Esophagus muscularis mucosa (tissue), 4 donors: Measurements from ENCODE around the gene DIP2C. TPM values are rescaled to one million over a fixed set of nuclear protein-coding genes. Genes with fewer than 3 reads are reported as not detected.

Experiments
- DNase-seq: peaks from one replicate; pipeline ENCODE4 v3.0.0-alpha.2; 2017; ENCODE audit errors: extremely low spot score
- H3K27ac ChIP-seq, 4 donors: fragments of 200-600 bp; sonication (generic); replicated peaks in 1 of 4; 1 replicate in 3 of 4; 2 replicates in 1 of 4; pipeline ENCODE4 v1.5.1; 2016 to 2019; ENCODE audit warnings: mild to moderate bottlenecking in 1 of 4
- H3K27me3 ChIP-seq, 4 donors: fragments of 200-600 bp; sonication (generic); one replicate each; pipeline versions ENCODE4 v1.5.1 to v1.6.0; 2016 to 2019
- H3K36me3 ChIP-seq, 4 donors: fragments of 200-600 bp; sonication (generic); one replicate each; pipeline ENCODE4 v1.5.1; 2016 to 2019
- H3K4me1 ChIP-seq, 4 donors: fragments of 200-600 bp; sonication (generic); one replicate each; pipeline ENCODE4 v1.5.1; 2016 to 2019
- H3K4me3 ChIP-seq, 4 donors: fragments of 200-600 bp; sonication (generic); 1 replicate in 2 of 4; 2 replicates in 2 of 4; pipeline ENCODE4 v1.5.1; 2016 to 2019; ENCODE audit warnings: mild to moderate bottlenecking in 4 of 4, moderate library complexity in 1 of 4
- H3K9me3 ChIP-seq, 4 donors: fragments of 200-600 bp; sonication (generic); 1 replicate in 3 of 4; 2 replicates in 1 of 4; pipeline ENCODE4 v1.5.1; 2016 to 2019
- CTCF ChIP-seq, 3 experiments: fragments of 200-600 bp in 2 of 3; fragments of 450-650 bp in 1 of 3; sonication (generic) in 2 of 3; IDR thresholded peaks; one replicate each; pipeline ENCODE4 v1.5.1; 2017 to 2019; ENCODE audit warnings: antibody characterized with exemption in 3 of 3, mild to moderate bottlenecking in 2 of 3, moderate library complexity in 1 of 3
- EP300 ChIP-seq: sonication (generic); formaldehyde crosslinking; IDR thresholded peaks from one replicate; pipeline ENCODE4 v1.6.1; 2017; ENCODE audit warnings: antibody characterized with exemption
- POLR2A ChIP-seq: fragments of 450-650 bp; IDR thresholded peaks from one replicate; pipeline ENCODE4 v1.6.1; 2017; ENCODE audit warnings: antibody characterized with exemption, moderate library complexity, mild to moderate bottlenecking, low read depth
- POLR2AphosphoS5 ChIP-seq, 2 donors: sonication (generic); formaldehyde crosslinking; IDR thresholded peaks; one replicate each; pipeline ENCODE4 v1.6.1; 2017; ENCODE audit warnings: antibody characterized with exemption in 2 of 2
- WGBS: methylation state at CpG from one replicate; pipeline ENCODE4 v1.1.5; 2018; 5-methylcytosine and 5-hydroxymethylcytosine counted together
- intact Hi-C: fragments of 100-400 bp; cut with DNase I; formaldehyde crosslinking; loops from one replicate; pipeline ENCODE4 v1.15.1; 2023
- total RNA-seq, 4 donors: library from RNA; depleted of rRNA; stranded (reverse); fragments of >200 nt; gene quantifications; one replicate each; pipeline versions ENCODE4 v1.1.0 to v1.2.1, GENCODE V29; 2016

The DIP2C gene
- total RNA-seq, 4 donors from 2014 or later = 38.6 to 66.4 (median 55.7) TPM

- no peak for DNase-seq
- Histone ChIP-seq H3K27me3 (no peaks in the 10 kb centered on the region), H3K4me1 (peaks cover 3 to 64% (median 25%) of the 10 kb centered on the region in 4 donors), H3K9me3 (no peaks in the 10 kb centered on the region), H3K27ac (no peak overlapping the region), H3K36me3 (no peaks in the 10 kb centered on the region), H3K4me3 (no peak overlapping the region)
- 90% methylated on average over 16 of the region's 16 CpGs for WGBS
- TF ChIP-seq POLR2AphosphoS5 (IDR thresholded peaks at IDR 0.05) (no peak), POLR2A (no peak), CTCF (IDR thresholded peaks at IDR 0.05) (no peak), EP300 (no peak)
- intact Hi-C loops = no loop called here
These were observed 158.8 kb downstream of the DIP2C start for GRCh38 chr10:530717-531116.

GRCh38 chr10:529468-530230 lies 159.8 kb downstream of the DIP2C start:
- DNase-seq = no peak
- intact Hi-C loops = no loop called here
- no peaks in the 10 kb centered on the region for H3K36me3 ChIP-seq
- H3K9me3 ChIP-seq = no peaks in the 10 kb centered on the region
- no peak overlapping the region for H3K4me3 ChIP-seq
- TF ChIP-seq POLR2AphosphoS5 (IDR thresholded peaks at IDR 0.05) (no peak), EP300 (no peak), CTCF (IDR thresholded peaks at IDR 0.05) (no peak), POLR2A (no peak)
- no peaks in the 10 kb centered on the region for H3K27me3 ChIP-seq
- 87% methylated on average over 27 of the region's 27 CpGs for WGBS
- H3K4me1 ChIP-seq = peaks cover 8 to 62% (median 30%) of the 10 kb centered on the region in 4 donors
- H3K27ac ChIP-seq = peak overlapping the region in 1 of 4 donors; percentile 1

- Histone ChIP-seq H3K27ac (peak overlapping the region in 1 of 4 donors; percentile 1), H3K9me3 (no peaks in the 10 kb centered on the region), H3K4me1 (peaks cover 8 to 59% (median 32%) of the 10 kb centered on the region in 4 donors), H3K36me3 (no peaks in the 10 kb centered on the region), H3K4me3 (no peak overlapping the region), H3K27me3 (no peaks in the 10 kb centered on the region)
- DNase-seq = no peak
- TF ChIP-seq POLR2AphosphoS5 (IDR thresholded peaks at IDR 0.05) (no peak), CTCF (IDR thresholded peaks at IDR 0.05) (no peak), EP300 (no peak), POLR2A (no peak)
- 89% methylated on average over 34 of the region's 37 CpGs for WGBS
- intact Hi-C loops = no loop called here
These were observed 161.0 kb downstream of the DIP2C start for GRCh38 chr10:528173-529165.

- intact Hi-C loops = no loop called here
- Histone ChIP-seq H3K27ac (no peak overlapping the region), H3K27me3 (no peaks in the 10 kb centered on the region), H3K4me3 (no peak overlapping the region), H3K4me1 (peaks cover 8 to 59% (median 37%) of the 10 kb centered on the region in 4 donors), H3K9me3 (no peaks in the 10 kb centered on the region), H3K36me3 (no peaks in the 10 kb centered on the region)
- WGBS = 70% methylated on average over 1 of the region's 1 CpG
- TF ChIP-seq POLR2AphosphoS5 (IDR thresholded peaks at IDR 0.05) = no peak
- TF ChIP-seq POLR2A = no peak
- no peak for TF ChIP-seq EP300
- no peak for TF ChIP-seq CTCF (IDR thresholded peaks at IDR 0.05)
- no peak for DNase-seq
These were observed 162.1 kb downstream of the DIP2C start for GRCh38 chr10:527416-527815.
